GM18873 (cell line): ENCODE results near the gene EIF3L.

Experiments used
- ATAC-seq: cut with Tn5 transposase; IDR thresholded peaks from one replicate; pipeline ENCODE4 v1.9.1; 2021; ENCODE audit warnings: mild to moderate bottlenecking, moderate library complexity, moderate number of reproducible peaks; ENCODE audit not compliant: unreplicated experiment, low FRiP score

The EIF3L gene

GRCh38 chr22:37924386-37925065 is 75.3 kb downstream of the EIF3L start:
- no peak for ATAC-seq

DNA sequence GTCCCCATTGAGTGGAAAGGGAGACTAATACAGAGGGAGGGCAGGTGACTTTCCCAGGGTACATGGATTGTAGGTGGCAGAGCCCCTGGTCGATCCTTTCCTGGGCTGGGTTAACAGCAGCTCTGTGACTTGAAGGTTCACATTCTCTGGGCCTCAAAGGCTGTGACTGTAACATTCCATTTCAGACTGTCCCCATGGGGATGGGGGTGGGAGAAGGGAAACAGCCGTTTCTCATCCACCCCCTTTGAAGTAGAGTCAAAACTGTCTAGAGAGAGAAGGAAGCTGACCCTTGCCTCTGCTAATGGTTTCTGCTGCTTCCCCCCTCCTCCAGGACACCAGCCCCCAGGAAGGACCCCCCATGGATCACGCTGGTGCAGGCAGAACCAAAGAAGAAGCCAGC is 76.1 kb downstream of the EIF3L start:
- no peak for ATAC-seq

- no peak for ATAC-seq
Observed at GRCh38 chr22:37925767-37926166, 76.5 kb downstream of the EIF3L start.

- no peak for ATAC-seq
Observed at GRCh38 chr22:37926358-37926757, 77.1 kb downstream of the EIF3L start.

DNA sequence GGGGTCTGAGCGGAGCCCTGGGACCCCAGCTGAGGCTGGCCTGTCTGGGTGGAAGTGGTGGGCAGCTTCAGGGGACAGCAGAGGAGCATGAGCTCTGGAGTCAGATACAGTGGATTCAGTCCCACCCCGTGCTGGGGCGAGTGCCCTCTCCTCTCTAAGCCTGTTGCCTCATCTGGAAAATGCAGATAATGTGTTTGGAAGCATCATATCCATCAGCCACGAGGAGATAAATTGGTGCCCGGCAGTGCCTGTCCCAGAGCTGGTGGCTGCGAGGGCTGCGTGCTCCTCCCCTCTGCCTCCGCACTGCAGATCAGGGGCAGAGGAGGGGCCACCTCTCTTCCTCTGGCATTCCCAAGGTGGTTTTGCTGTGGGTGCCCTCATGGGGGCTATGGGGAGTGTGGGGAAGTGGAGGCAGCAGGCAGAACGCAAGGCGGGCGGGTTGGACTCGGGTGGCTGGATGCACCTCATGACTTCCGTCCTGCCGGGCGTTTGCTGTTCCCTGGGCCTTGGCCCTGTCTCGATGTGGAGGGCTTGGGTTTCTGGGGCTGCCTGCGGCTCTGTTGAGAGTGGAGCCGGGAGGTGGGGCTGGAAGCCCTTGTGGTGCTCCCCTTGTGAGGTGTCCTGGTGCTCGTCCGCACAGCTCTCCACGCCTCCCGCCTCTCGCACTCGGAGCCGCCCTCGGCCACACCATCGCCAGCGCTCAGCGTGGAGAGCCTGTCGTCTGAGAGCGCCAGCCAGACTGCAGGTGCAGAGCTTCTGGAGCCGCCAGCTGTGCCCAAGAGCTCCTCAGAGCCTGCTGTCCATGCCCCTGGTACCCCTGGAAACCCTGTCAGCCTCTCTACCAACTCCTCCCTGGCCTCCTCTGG is 77.8 kb downstream of the EIF3L start:
- no peak for ATAC-seq

DNA sequence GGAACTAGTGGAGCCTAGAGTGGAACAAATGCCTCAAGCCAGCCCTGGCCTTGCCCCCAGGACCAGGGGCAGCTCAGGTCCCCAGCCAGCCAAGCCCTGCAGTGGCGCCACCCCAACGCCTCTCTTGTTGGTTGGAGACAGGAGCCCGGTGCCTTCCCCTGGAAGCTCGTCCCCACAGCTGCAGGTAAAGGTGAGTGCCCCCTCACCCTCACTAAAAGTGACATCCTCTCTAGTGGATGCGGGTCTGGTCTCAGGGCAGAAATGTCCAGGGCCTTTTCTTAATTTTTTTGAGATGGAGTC is 78.4 kb downstream of the EIF3L start:
- ATAC-seq, result no peak

DNA sequence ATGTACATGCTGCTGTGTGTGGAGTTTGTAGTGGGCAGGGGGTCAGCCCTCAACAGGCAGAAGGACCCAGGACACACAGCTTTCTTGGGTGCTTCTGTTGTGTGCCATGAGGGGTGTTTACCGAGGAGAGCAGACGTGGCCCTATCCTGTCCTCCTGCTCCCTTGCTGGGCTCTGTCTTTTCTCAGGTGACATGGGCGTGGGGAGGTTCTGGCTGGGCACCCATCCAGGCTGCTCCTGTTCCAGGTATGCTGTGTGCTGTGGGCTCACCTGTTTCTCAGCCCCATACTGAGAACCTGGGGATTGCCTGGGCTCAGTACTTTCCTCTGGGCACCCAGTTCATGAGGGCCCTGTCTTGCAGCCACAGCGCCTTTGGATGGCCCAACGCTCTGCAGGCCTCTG is 80.2 kb downstream of the EIF3L start:
- no peak for ATAC-seq

DNA sequence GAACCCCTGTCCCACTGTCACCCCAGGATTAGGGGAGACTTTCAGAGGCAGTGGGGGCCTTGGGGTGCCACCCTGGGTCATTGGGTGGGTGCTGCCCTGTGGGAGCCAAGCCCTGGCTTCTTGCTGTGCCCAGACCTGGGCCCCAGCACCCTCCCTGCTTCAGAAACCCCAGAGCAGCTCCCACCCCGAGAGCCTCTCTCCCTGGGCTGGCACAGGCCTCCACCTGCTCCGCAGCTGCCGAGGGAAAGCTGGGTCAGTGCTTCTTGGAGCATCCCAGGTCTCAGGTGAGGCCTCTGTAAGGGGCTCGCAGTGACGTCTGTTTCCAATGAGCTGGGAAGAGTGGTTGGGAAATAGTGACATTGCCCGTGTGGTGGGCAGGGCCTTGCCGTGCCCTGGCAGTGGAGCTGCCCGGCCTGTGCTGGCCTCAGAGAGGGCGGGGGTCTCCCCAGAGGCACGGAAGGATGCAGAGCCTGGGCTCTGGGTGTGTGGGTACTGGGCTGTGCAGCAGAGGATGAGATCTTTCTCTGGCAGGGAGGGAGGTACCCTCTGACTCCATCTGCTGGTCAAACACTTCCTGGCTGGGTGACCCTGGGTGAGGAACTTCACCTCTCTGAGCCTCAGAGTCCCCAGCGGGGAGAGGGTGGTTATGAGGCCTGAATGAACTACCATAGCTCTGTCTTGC is 81.2 kb downstream of the EIF3L start:
- ATAC-seq, result no peak

DNA sequence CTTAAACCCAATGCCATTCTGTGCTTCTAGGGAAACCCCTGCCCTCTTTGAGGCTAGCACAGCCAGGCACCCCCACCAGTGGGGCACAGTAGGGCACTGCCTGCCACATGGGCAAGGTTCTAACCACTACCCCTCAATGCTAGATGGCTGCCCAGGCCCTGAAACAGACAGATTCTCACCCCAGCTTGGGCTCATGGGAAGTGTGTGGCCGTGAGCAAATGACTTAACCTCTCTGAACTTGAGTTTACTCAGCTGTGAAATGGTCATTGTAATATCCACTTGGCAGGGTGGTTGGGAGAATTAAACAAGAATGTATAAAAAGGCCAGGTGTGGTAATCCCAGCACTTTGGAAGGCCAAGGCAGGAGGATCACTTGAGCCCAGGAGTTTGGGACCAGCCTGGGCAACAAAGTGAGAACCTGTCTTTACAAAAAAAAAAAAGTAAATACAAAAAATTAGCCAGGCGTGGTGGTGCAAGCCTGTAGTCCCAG is 81.8 kb downstream of the EIF3L start:
- ATAC-seq, result no peak

GRCh38 chr22:37931893-37932389 is 82.7 kb downstream of the EIF3L start:
- no peak for ATAC-seq

DNA sequence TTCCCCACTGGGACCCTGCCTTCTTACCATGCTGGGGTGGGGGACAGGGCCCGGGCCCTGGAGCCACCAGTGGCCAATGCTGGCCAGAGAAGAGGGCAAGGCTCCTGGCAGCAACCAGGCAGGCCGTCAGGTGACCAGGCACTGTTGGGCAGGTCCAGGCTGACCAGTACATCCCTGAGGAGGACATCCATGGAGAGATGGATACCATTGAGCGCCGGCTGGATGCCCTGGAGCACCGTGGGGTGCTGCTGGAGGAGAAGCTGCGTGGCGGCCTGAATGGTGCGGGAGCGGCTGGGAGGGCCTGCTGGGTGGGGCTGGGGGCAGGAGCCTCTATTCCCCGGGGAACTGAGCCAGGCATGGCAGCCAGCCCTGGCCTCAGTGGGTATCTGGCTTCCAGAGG is 83.2 kb downstream of the EIF3L start:
- no peak for ATAC-seq

DNA sequence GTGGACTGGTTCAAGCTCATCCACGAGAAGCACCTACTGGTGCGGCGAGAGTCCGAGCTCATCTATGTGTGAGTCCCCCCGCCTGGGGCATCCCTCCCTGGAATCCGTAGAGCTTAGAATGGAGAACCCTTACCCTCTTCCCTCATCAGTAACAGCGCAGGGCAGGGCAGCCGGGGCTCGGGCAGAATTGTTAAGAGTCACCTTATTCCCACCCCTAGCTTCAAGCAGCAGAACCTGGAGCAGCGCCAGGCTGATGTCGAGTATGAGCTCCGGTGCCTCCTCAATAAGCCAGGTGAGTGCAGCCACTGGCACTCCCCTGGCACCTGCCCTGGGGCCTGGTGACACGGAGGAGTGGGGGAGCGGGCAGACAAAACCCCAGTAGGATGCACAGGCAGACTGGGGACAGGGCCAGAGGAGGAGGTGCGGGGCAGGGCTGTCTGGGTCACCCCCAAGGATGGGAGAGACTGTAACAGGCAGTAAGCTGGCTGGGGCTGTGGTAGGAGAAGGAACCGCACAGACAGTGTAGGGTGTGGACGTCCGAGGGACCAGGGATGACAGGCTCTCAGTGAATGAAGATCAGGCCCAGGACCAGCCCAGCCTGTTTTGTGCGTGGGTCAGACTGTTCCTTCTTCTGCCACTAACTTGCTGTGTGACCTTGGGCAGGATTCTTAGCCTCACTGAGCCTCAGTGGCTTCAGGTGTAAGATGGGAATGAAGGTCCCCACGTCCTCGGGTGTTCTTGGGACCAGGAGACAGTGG is 83.8 kb downstream of the EIF3L start:
- no peak for ATAC-seq

- ATAC-seq, result peak; percentile 59
Observed at GRCh38 chr22:37933711-37934376, 84.6 kb downstream of the EIF3L start.
